HG02852 (cell line): ENCODE results near the gene VAT1.

Experiments used
- ATAC-seq: cut with Tn5 transposase; IDR thresholded peaks from one replicate; pipeline ENCODE4 v1.9.1; 2021; ENCODE audit warnings: mild to moderate bottlenecking, moderate library complexity; ENCODE audit not compliant: unreplicated experiment

Gene VAT1

DNA sequence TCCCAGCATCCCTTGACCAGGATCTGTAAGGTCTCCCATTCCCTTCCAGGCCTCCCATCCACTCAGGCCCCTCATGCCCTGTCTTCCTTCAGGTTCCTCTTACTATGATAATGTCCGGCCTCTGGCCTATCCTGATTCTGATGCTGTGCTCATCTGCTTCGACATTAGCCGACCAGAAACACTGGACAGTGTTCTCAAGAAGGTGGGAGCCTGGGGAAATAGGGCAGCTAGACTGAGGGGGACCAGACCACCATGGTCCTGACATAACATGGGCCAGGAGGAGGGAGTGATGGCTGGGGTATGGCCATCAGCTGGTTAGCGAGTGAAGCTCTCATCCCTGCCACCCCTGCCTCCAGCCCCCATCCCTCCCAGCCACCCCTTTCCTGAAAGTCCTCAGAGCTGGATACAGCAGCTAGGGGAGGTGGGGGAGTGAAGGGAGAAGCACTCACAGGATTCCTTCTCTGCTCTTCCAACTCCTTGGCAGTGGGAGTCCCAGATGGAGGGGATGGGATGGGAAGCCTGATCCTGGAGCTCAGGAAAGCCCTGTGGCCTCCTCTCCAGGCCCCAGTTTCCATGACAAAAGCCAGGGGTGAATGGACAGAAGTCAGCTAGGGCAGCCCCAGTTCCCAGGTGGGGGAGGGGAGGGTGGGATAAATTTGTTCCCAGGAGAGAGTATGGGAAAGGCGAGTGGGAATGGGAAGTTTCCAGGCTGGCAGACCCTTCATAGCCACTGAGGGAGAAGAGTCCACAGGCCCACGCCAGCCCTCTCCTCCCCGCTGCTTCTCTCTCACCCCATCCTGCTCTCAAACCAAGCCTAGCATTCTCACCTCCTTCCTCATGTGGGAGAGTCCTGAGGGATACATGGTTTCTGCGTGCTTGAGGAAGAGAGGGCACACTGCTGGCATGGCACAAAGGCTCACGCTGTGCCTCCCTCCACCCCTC, 5.2 kb upstream of the VAT1 start:
- no peak for ATAC-seq

GRCh38 chr17:43026595-43026994, 4.4 kb upstream of the VAT1 start:
- ATAC-seq, result no peak

GRCh38 chr17:43025766-43026537, 3.8 kb upstream of the VAT1 start:
- ATAC-seq, result no peak

DNA sequence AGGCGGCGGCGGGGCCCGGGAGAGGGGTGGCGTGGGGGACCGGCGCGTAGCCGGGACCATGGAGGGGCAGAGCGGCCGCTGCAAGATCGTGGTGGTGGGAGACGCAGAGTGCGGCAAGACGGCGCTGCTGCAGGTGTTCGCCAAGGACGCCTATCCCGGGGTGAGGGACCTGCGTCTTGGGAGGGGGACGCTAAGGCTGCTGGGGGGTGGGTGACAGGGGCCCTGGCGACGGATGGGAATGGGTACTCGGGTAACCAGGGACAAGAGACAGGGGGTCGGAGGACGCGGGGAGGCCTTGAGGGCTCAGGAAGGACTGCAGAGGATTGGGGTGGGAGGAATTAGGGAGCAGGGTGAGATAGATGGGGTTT, 3.1 kb upstream of the VAT1 start:
- ATAC-seq, result no peak

DNA sequence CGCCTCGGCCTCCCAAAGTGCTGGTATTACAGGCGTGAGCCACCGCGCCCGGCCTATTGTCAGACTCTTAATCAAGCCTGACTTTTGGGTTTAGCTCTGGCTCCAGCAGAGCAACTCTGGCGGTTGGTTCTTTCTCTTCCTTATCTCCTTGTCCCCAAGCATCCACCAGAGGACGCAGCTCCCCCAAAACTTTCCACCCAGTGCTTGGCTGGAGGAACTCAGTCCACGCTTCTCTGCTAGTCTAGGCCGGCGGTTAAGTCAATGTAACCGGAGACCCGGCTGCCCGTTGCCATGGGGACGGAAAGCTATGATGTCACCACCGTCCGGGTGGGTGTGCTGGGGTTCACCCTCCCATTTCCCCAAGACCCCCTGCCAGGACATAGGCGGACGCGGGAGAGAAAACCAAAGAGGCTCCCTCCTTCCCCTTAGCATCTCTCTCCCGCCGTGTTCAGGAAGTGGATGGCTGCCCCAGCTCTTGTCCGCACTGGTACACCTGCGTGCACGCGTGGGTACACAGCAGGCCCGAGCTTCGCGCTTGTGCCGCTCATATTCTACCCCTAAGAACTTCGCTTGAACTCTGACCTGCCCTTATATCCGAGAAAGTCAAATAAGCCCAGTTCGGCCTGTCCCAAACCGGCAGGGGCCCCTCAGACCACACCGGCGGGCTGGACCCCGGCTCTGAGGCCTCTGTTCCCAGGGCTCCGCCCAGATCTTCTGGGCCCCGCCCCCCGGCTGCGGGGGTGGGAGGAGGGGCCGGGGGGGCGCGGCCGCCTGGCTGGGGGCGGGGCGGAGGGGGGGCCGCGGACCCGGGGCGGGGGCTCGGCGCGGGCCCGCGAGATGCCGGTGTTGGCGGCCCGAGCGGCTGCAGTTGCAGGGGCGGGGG, 2.5 kb upstream of the VAT1 start, which contains the start of gene RND2:
RND2 (plus strand) TSS at position 825 of the 883 bp plus-strand sequence. CDS start 117 bp downstream, outside the sequence.
- no peak for ATAC-seq

- no peak for ATAC-seq
Measured at GRCh38 chr17:43020789-43021740, 1.1 kb downstream of the VAT1 start.

GRCh38 chr17:43020030-43020621, 2.1 kb downstream of the VAT1 start:
- ATAC-seq, result no peak

DNA sequence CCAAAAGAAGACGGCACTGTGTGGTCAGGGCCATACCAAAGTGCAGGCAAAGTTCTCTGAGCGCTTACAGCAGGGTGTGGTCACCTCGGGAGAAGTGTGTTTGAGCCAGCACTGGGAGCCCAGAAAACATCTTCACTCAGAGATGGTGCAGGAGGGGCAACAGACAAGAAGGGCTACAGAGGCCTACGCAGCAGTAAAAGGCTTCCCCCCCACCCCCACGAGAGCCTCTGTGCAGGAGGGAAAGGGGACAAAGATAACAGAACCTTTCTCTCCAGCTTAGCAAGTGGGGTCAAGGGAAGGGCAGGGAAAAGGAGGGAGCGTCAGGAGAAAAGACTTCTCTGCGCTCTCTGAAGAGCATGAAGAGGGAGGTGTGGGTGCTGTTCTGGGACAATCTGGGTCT, 2.8 kb downstream of the VAT1 start:
- ATAC-seq, result no peak

DNA sequence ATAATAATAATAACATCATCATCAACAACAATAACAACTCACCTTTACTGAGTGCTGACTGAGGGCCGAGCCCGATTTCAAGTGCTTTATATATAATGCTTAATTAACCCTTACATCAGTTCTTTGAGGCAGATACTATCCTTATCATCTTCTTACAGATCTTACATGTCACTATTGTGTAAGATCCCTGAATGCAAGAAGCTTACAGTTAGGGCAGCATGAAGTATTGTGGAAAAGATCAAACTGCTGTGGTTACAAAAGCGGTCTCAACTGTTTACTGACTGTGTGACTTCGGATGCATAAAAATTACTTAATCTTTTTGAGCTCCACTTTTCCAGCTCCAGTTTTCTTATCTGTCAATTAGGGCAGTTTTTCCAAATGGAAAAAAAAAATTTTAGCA, 3.3 kb downstream of the VAT1 start:
- ATAC-seq, result no peak

GRCh38 chr17:43018008-43018853, 4.0 kb downstream of the VAT1 start:
- no peak for ATAC-seq

- ATAC-seq, result no peak
Measured at GRCh38 chr17:43016216-43016615, 6.0 kb downstream of the VAT1 start.

- ATAC-seq, result no peak
Measured at GRCh38 chr17:43015579-43015978, 6.6 kb downstream of the VAT1 start.

DNA sequence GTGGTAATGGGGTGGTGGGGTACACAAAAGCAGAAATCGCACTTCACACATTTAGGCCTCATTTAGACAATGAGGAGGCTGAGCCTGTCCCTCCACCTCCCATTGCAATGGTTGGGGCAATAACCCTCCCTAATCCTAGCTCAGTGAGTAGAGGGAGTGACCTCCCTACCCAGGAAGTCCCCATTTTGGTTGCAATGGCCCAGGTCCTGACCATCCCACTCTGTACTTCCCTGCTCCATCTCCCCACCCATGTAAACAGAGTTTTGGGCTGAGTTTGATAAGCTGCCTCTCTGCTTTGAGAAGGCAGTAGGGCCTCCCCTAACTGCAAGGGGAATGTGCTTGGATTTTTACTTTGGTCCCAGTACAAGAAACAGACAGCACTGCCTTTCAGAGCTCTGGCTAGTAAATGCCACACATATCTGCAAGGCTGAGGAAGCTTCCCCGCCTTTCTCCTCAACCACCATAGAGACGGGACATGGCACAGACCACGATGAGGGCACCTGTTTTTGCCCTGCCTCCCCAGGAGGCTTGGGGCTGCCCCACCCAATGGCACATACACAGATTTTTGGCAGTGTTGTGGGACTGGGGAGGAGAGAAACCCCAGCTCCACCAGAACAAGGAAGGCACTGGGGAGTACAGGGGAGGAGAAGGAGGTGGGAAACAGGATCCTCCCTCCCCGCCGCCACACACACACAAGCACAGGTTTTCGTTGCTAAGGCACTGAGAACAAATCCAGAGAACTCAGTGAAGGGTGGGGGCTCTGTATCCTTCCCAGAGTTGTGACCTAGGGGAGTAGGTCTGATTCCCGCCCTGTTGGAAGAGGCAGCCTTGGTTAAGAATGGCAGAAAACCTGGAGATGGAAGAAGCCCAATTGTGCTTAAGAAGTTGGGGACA, 7.3 kb downstream of the VAT1 start:
- ATAC-seq, result no peak

- ATAC-seq, result no peak
Measured at GRCh38 chr17:43014020-43014648, 8.1 kb downstream of the VAT1 start.

DNA sequence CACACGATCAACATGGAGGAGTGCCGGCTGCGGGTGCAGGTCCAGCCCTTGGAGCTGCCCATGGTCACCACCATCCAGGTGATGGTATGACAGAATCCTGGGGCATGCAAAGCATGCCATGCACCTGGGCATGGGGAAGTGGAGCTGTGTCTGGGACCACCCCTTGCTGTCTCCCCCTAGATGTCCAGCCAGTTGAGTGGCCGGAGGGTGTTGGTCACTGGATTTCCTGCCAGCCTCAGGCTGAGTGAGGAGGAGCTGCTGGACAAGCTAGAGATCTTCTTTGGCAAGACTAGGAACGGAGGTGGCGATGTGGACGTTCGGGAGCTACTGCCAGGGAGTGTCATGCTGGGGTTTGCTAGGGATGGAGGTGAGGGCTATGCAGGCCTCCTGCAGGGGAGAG, 8.9 kb downstream of the VAT1 start:
- ATAC-seq, result no peak

GRCh38 chr17:43011728-43012472, 10.3 kb downstream of the VAT1 start:
- no peak for ATAC-seq
